OCI-LY7 (cell line): ENCODE data around the gene ACAP1. TPM values are rescaled to one million over a fixed set of nuclear protein-coding genes. Genes with fewer than 3 reads are reported as not detected.

Experiments
- BruUV-seq: library from RNA; stranded (reverse); fragments of 400-500 nt; replicated peaks from 2 replicates; lab custom pipeline; 2021; lab: Mats Ljungman, UMichigan
- CTCF ChIA-PET: fragments of 300-600 bp; sonication (Branson Sonifier 250); formaldehyde crosslinking; loops from one replicate; lab custom pipeline; 2022; ENCODE audit warnings: antibody characterized with exemption; ENCODE audit not compliant: unreplicated experiment; lab: Charles Lee
- POLR2A ChIA-PET: fragments of 300-600 bp; sonication (Branson Sonifier 250); formaldehyde crosslinking; loops from one replicate; lab custom pipeline; 2022; ENCODE audit warnings: antibody characterized with exemption; lab: Charles Lee
- DNase-seq: peaks from one replicate; pipeline ENCODE4 v3.0.0-alpha.2; 2015; ENCODE audit warnings: low spot score
- H2AFZ ChIP-seq: fragments of 200-600 bp; sonication (generic), shearing (Covaris generic); 2 replicates; pipeline ENCODE4 v1.6.1; 2014; ENCODE audit warnings: mild to moderate bottlenecking, antibody characterized with exemption, low read length, moderate library complexity
- H3K27ac ChIP-seq: fragments of 200-600 bp; sonication (generic); 2 replicates; pipeline ENCODE4 v1.5.1; 2014; ENCODE audit warnings: mixed run types, low read depth, mild to moderate bottlenecking, moderate library complexity, low read length, inconsistent platforms; ENCODE audit not compliant: poor library complexity, severe bottlenecking
- H3K36me3 ChIP-seq: fragments of 200-600 bp; sonication (generic); 2 replicates; pipeline ENCODE4 v1.6.1; 2014; ENCODE audit warnings: mild to moderate bottlenecking, antibody characterized with exemption, low read length, moderate library complexity, mixed read lengths; ENCODE audit not compliant: insufficient read depth
- H3K4me1 ChIP-seq: fragments of 200-600 bp; sonication (generic); 2 replicates; pipeline ENCODE4 v1.5.1; 2014; ENCODE audit warnings: mild to moderate bottlenecking, low read length; ENCODE audit not compliant: insufficient read depth, poor library complexity, severe bottlenecking
- H3K4me2 ChIP-seq: fragments of 200-600 bp; sonication (generic); 2 replicates; pipeline ENCODE4 v1.6.1; 2014; ENCODE audit warnings: mild to moderate bottlenecking, low read length
- H3K4me3 ChIP-seq: fragments of 200-600 bp; sonication (generic); 2 replicates; pipeline ENCODE4 v1.5.1; 2014; ENCODE audit warnings: mild to moderate bottlenecking, low read depth, low read length; ENCODE audit not compliant: poor library complexity, severe bottlenecking
- H3K79me2 ChIP-seq: fragments of 200-600 bp; sonication (generic); 2 replicates; pipeline ENCODE4 v1.6.1; 2016; ENCODE audit warnings: low read depth, mild to moderate bottlenecking, low read length, moderate library complexity, mixed read lengths; ENCODE audit not compliant: insufficient read depth
- H3K9me2 ChIP-seq: fragments of 200-600 bp; sonication (generic); 2 replicates; pipeline ENCODE4 v1.6.1; 2016; ENCODE audit warnings: mild to moderate bottlenecking, low read length, mixed read lengths; ENCODE audit not compliant: insufficient read depth
- H3K9me3 ChIP-seq: fragments of 200-600 bp; sonication (generic); 2 replicates; pipeline ENCODE4 v1.6.1; 2014; ENCODE audit warnings: mild to moderate bottlenecking, mixed run types, low read length, mixed read lengths
- H4K20me1 ChIP-seq: fragments of 200-600 bp; sonication (generic); 2 replicates; pipeline ENCODE4 v1.6.1; 2014; ENCODE audit warnings: mild to moderate bottlenecking, antibody characterized with exemption, low read length, moderate library complexity, mixed read lengths; ENCODE audit not compliant: insufficient read depth
- EZH2phosphoT487 ChIP-seq: fragments of 200-600 bp; sonication (generic); IDR thresholded peaks from 2 replicates; pipeline ENCODE4 v1.6.1; 2018; ENCODE audit warnings: low read depth, borderline replicate concordance, mild to moderate bottlenecking, mixed run types, antibody characterized with exemption, low read length, moderate library complexity, mixed read lengths
- intact Hi-C: fragments of 100-400 bp; cut with micrococcal nuclease; formaldehyde crosslinking; loops from one replicate; pipeline ENCODE4 v1.10.0; 2022; ENCODE audit not compliant: unreplicated experiment
- total RNA-seq, 2 experiments: library from RNA; depleted of rRNA in 1 of 2; stranded (reverse); fragments of >200 nt in 1 of 2; shearing (Covaris generic) in 1 of 2; gene quantifications; 2 replicates each; pipeline ENCODE4 v1.2.3, GENCODE V29; 2014 to 2022
- TF ChIP-seq, protein P1 (sequence below): fragments of 200-600 bp; sonication (generic); conservative IDR thresholded peaks from 2 replicates; pipeline ENCODE4 v1.5.1; 2014; ENCODE audit warnings: mild to moderate bottlenecking, antibody characterized with exemption, low read length, moderate library complexity, mixed read lengths

ACAP1 gene
- total RNA-seq, 2 experiments from 2014 or later = 117 to 259 TPM

DNA sequence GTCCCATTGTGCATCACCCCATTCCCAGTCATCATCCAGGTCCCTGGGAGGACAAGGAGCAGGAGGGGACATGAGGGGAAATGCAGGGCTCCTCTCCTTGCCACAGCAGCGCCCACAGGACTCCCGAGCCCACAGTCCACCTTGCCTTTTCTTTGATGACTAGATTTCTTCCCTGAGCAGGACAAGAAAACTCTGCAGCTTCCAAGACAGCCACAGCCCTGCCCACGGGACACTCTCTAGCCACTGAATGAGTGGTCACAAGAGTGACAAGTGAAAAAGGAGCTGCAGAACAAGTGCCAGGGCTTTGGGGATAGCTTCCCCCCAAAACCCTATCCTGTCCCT is 11.9 kb upstream of the ACAP1 start:
- Histone ChIP-seq H3K27ac (no peak overlapping the region), H3K79me2 (peaks cover 12% of the 10 kb centered on the region; the same call in 1 of the 2 replicates), H3K4me2 (no peak overlapping the region), H3K4me3 (no peak overlapping the region), H3K4me1 (peaks cover 14% of the 10 kb centered on the region), H3K9me2 (no peaks in the 10 kb centered on the region), H3K36me3 (peaks cover 70% of the 10 kb centered on the region), H3K9me3 (no peaks in the 10 kb centered on the region), H4K20me1 (no peaks in the 10 kb centered on the region), H2AFZ (no peak overlapping the region)
- intact Hi-C loops = loop anchor here (1.0 kb wide), 1 partner anchor 21 kb away; no protein-coding TSS in a partner anchor
- no peak for TF ChIP-seq EZH2phosphoT487
- TF ChIP-seq, protein P1, sequence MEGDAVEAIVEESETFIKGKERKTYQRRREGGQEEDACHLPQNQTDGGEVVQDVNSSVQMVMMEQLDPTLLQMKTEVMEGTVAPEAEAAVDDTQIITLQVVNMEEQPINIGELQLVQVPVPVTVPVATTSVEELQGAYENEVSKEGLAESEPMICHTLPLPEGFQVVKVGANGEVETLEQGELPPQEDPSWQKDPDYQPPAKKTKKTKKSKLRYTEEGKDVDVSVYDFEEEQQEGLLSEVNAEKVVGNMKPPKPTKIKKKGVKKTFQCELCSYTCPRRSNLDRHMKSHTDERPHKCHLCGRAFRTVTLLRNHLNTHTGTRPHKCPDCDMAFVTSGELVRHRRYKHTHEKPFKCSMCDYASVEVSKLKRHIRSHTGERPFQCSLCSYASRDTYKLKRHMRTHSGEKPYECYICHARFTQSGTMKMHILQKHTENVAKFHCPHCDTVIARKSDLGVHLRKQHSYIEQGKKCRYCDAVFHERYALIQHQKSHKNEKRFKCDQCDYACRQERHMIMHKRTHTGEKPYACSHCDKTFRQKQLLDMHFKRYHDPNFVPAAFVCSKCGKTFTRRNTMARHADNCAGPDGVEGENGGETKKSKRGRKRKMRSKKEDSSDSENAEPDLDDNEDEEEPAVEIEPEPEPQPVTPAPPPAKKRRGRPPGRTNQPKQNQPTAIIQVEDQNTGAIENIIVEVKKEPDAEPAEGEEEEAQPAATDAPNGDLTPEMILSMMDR = no peak; the same call in 1 of the 2 replicates
- no TSS peak for BruUV-seq
- no peak for DNase-seq
- POLR2A ChIA-PET = no interaction called here
- CTCF ChIA-PET = interaction anchor here (0.6 to 1.3 kb wide), 2 partner anchors 10 to 12 kb away, joined by 3 to 4 read pairs; no protein-coding TSS in a partner anchor

DNA sequence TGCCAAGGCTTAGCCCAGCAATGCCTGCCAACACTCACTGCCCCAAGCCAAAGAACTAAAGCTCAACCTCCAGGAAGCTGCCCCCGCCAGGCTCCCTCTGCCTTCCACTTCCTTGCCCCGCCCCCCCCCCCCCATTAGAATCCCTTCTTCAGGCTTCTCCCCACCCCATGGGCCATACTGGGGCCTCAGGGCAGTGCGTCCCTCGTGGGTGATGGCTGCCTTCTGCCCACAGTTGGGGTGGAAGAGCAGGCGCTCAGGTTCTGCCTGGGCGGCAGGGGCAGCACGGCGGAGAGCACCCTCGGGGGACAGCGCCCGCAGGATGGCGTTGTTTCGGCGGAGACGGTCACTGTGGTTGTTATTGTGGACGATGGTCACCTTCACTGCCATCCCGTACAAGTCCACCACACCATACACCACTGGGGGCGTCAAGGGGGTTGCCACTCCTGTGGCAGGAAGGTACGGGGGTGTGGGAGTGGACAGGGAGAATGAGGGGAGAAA is 11.2 kb upstream of the ACAP1 start:
- H3K9me3 ChIP-seq = no peaks in the 10 kb centered on the region
- no peaks in the 10 kb centered on the region for H4K20me1 ChIP-seq
- H3K36me3 ChIP-seq = peaks cover 68% of the 10 kb centered on the region
- no peak for DNase-seq
- intact Hi-C loops = no loop called here
- peaks cover 12% of the 10 kb centered on the region; the same call in 1 of the 2 replicates for H3K79me2 ChIP-seq
- H3K9me2 ChIP-seq = no peaks in the 10 kb centered on the region
- no TSS peak for BruUV-seq
- POLR2A ChIA-PET = no interaction called here
- no peak overlapping the region for H3K27ac ChIP-seq
- TF ChIP-seq, protein P1 = no peak
- no peak for TF ChIP-seq EZH2phosphoT487
- CTCF ChIA-PET = interaction anchor here (0.6 to 1.3 kb wide), 2 partner anchors 10 to 12 kb away, joined by 3 to 4 read pairs; no protein-coding TSS in a partner anchor
- no peak overlapping the region for H3K4me2 ChIP-seq
- no peak overlapping the region for H3K4me3 ChIP-seq
- H3K4me1 ChIP-seq = peaks cover 14% of the 10 kb centered on the region
- H2AFZ ChIP-seq = no peak overlapping the region

DNA sequence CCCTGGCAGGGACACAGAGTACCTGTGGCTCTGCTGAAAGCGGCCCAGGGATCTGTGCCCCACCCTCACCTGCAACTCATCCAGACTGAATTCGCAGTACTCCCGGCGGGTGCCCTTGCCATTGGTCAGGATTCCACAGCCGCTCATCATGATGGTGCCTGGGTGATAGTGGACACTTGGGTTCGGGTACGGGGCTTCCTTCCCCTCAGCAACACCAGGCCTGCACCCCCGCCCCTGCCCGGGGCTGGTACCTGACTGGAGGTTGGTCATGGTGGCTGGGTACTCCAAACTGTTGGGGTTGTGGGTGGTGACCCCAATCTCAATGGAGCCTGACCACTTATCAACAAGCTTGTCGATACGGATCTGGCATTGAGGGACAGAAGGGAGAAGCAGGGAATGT is 10.1 kb upstream of the ACAP1 start:
- ChIA-PET CTCF (no interaction called here), POLR2A (interaction anchor here (0.6 to 1.3 kb wide), 2 partner anchors 11 to 17 kb away, joined by 3 read pairs; no protein-coding TSS in a partner anchor)
- H3K9me3 ChIP-seq = no peaks in the 10 kb centered on the region
- intact Hi-C loops = no loop called here
- TF ChIP-seq, protein P1 = no peak
- no peak for TF ChIP-seq EZH2phosphoT487
- H3K36me3 ChIP-seq = peaks cover 57% of the 10 kb centered on the region
- no peak overlapping the region for H3K4me2 ChIP-seq
- no peak overlapping the region for H2AFZ ChIP-seq
- H3K4me1 ChIP-seq = peaks cover 24% of the 10 kb centered on the region
- peaks cover 19% of the 10 kb centered on the region; the same call in 1 of the 2 replicates for H3K79me2 ChIP-seq
- H3K27ac ChIP-seq = no peak overlapping the region
- no peaks in the 10 kb centered on the region for H3K9me2 ChIP-seq
- no TSS peak for BruUV-seq
- no peak overlapping the region for H3K4me3 ChIP-seq
- H4K20me1 ChIP-seq = no peaks in the 10 kb centered on the region
- no peak for DNase-seq
